GM23248 (cell line): ENCODE measurements around the gene BRK1. TPM values are rescaled to one million over a fixed set of nuclear protein-coding genes. Genes with fewer than 3 reads are reported as not detected.
"Not testable (repeated sequence)": the region's sequence is repeated elsewhere in the genome, so short reads cannot be mapped to it uniquely, and the experiment has no call there.

ENCODE experiments used
- DNase-seq: peaks from one replicate; pipeline ENCODE4 v3.0.0-alpha.2; 2015
- H2AFZ ChIP-seq: fragments of 200-600 bp; sonication (generic); 2 replicates; pipeline ENCODE4 v1.6.1; 2016; ENCODE audit warnings: antibody characterized with exemption
- H3F3A ChIP-seq: fragments of 200-600 bp; sonication (generic); 2 replicates; pipeline ENCODE4 v1.6.1; 2016; ENCODE audit warnings: mild to moderate bottlenecking, antibody characterized with exemption, mixed run types; ENCODE audit not compliant: insufficient read depth
- H3K27ac ChIP-seq: fragments of 200-600 bp; sonication (generic); 2 replicates; pipeline ENCODE4 v1.5.1; 2016; ENCODE audit warnings: mild to moderate bottlenecking
- H3K27me3 ChIP-seq: fragments of 200-600 bp; sonication (generic); replicated peaks from 2 replicates; pipeline ENCODE4 v1.6.1; 2016; ENCODE audit warnings: mild to moderate bottlenecking; ENCODE audit not compliant: insufficient read depth
- H3K36me3 ChIP-seq: fragments of 200-600 bp; sonication (generic); 2 replicates; pipeline ENCODE4 v1.6.1; 2016; ENCODE audit warnings: low read depth, mild to moderate bottlenecking
- H3K4me1 ChIP-seq: fragments of 200-600 bp; sonication (generic); 2 replicates; pipeline ENCODE4 v1.6.1; 2016; ENCODE audit warnings: mild to moderate bottlenecking; ENCODE audit not compliant: insufficient read depth
- H3K4me2 ChIP-seq: fragments of 200-600 bp; sonication (generic); one replicate; pipeline ENCODE4 v1.6.1; 2016; ENCODE audit warnings: mild to moderate bottlenecking; ENCODE audit not compliant: unreplicated experiment
- H3K4me3 ChIP-seq: fragments of 200-600 bp; sonication (generic); 2 replicates; pipeline ENCODE4 v1.5.1; 2016; ENCODE audit warnings: mild to moderate bottlenecking
- H3K79me2 ChIP-seq: fragments of 200-600 bp; sonication (generic); 2 replicates; pipeline ENCODE4 v1.6.1; 2016; ENCODE audit warnings: mild to moderate bottlenecking; ENCODE audit not compliant: insufficient read depth
- H3K9ac ChIP-seq: fragments of 200-600 bp; sonication (generic); 2 replicates; pipeline ENCODE4 v1.6.1; 2016; ENCODE audit warnings: mild to moderate bottlenecking
- H3K9me2 ChIP-seq: fragments of 200-600 bp; sonication (generic); 2 replicates; pipeline ENCODE4 v1.6.1; 2016; ENCODE audit warnings: mixed run types, mild to moderate bottlenecking, moderate library complexity; ENCODE audit not compliant: insufficient read depth
- H3K9me3 ChIP-seq: fragments of 200-600 bp; sonication (generic); one replicate; pipeline ENCODE4 v1.6.1; 2017; ENCODE audit warnings: low read depth
- H4K20me1 ChIP-seq: fragments of 200-600 bp; sonication (generic); 2 replicates; pipeline ENCODE4 v1.6.0; 2016; ENCODE audit not compliant: insufficient read depth
- EZH2 ChIP-seq: fragments of 200-600 bp; sonication (generic); IDR thresholded peaks from 2 replicates; pipeline ENCODE4 v1.6.1; 2018; ENCODE audit warnings: antibody characterized with exemption, mild to moderate bottlenecking; ENCODE audit not compliant: insufficient read depth, poor library complexity, severe bottlenecking
- EZH2phosphoT487 ChIP-seq: fragments of 200-600 bp; sonication (generic); IDR thresholded peaks from 2 replicates; pipeline ENCODE4 v1.6.1; 2018; ENCODE audit warnings: antibody characterized with exemption, moderate library complexity, mild to moderate bottlenecking, low read depth; ENCODE audit not compliant: insufficient read depth
- WGBS, 2 experiments: methylation state at CpG; one replicate each; pipeline ENCODE4 v1.1.6; 2015 to 2017; ENCODE audit warnings: low lambda C conversion rate in 2 of 2, low coverage in 1 of 2; ENCODE audit errors: missing lambda C conversion rate in 2 of 2; 5-methylcytosine and 5-hydroxymethylcytosine counted together
- in situ Hi-C: fragments of 300-500 bp; cut with MboI; formaldehyde crosslinking; loops from 2 replicates; pipeline ENCODE4 v1.15.0; 2020
- polyA plus RNA-seq: library from polyadenylated mRNA; unstranded; fragments of >200 nt; fragmentation: Nextera tagmentation; extraction: Ambion mirVana; gene quantifications from 2 replicates; pipeline ENCODE4 v1.2.1, GENCODE V29; 2016
- total RNA-seq: library from RNA; depleted of rRNA; stranded (reverse); fragments of >200 nt; shearing (Covaris generic); gene quantifications from 2 replicates; pipeline ENCODE4 v1.2.3, GENCODE V29; 2014; rRNA removed

The BRK1 gene
- total and polyA plus RNA-seq, 2 experiments from 2014 or later, result 180 to 293 TPM

DNA sequence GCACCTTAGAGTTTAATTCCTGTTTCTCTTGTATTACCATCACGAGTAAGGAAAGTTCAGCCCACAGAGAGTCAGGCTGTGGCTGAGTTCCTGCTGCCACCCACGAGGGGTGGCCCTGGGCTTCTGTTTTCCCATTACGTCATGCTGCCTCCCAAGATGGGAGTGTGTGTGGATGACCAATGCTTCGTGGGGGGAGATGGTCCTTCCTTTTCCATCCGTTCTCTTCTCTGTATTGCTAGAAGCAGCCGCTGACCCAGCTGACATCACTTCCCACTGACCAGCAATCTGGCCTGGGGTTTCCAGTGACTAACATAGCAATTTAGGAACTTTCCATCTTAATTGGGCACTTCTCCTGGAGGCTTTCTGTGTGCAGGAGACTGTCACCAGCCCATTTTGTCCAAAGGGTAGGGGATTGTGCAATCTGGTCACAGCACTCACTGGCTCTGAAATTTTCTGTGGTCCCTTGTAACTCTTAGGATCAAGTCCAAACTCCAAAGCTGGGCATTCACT, 58.5 kb downstream of the BRK1 start:
- H2AFZ ChIP-seq, result no peak overlapping the region

DNA sequence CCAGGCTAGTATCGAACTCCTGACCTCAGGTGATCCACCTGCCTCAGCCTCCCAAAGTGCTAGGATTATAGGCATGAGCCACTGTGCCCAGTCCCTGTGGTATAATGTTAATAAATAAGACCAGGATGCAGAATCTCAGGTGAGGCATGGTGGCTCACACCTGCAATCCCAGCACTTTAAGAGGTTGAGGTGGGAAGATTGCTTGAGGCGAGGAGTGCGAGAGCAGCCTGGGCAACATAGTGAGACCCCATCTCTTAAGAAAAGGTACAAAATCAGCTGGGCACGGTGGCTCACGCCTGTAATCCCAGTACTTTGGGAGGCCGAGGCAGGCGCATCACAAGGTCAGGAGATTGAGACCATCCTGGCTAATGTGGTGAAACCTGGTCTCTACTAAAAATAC, 59.9 kb downstream of the BRK1 start:
- in situ Hi-C loops, H3K27me3 ChIP-seq: not testable (repeated sequence)

More for the DNA sequence above, 58.5 kb downstream of the BRK1 start:
- TF ChIP-seq EZH2 (no peak), EZH2phosphoT487 (no peak)
- peak overlapping the region; percentile 60 for H3K9ac ChIP-seq
- no peaks in the 10 kb centered on the region for H3K36me3 ChIP-seq
- 0 out of 2 replicates have a peak overlapping the region, but pooled peaks have one; percentile 10 for H3K4me3 ChIP-seq
- H3K27ac ChIP-seq, result peak overlapping the region; percentile 80
- no peaks in the 10 kb centered on the region for H3K9me3 ChIP-seq
- peak overlapping the region; percentile 8 for H3K4me2 ChIP-seq
- H4K20me1 ChIP-seq, result no peaks in the 10 kb centered on the region
- 2 to 4% methylated on average over 6 of the region's 6 CpGs for WGBS, 2 experiments
- H3F3A ChIP-seq, result peaks cover 14% of the 10 kb centered on the region
- no peaks in the 10 kb centered on the region for H3K27me3 ChIP-seq
- H3K79me2 ChIP-seq, result no peaks in the 10 kb centered on the region
- DNase-seq, result peak; percentile 97
- H3K4me1 ChIP-seq, result peaks cover 13% of the 10 kb centered on the region
- in situ Hi-C loops, result no loop called here
- no peaks in the 10 kb centered on the region for H3K9me2 ChIP-seq

DNA sequence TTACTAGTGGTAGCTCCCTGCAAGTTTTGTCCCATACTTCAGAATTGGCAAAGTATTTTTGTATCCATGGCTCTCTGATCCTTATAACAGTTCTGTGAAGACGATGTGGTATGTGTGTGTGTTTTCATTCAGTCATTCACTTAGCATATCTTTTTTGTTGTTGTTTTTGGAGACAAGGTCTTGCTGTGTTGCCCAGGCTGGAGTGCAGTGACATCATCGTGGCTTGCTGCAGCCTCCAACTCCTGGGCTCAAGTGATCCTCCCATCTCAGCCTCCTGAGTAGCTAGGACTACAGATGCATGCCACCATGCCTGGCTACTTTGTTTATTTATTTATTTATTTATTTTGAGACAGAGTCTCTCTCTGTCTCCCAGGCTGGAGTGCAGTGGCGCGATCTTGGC, 60.7 kb downstream of the BRK1 start:
- H4K20me1 ChIP-seq, H3K36me3 ChIP-seq, H3K27ac ChIP-seq, in situ Hi-C loops, H3K4me3 ChIP-seq, H3K4me2 ChIP-seq, H3K9me2 ChIP-seq, H3K27me3 ChIP-seq, DNase-seq, H3K9ac ChIP-seq, H2AFZ ChIP-seq, H3K79me2 ChIP-seq, H3K9me3 ChIP-seq: not testable (repeated sequence)
- Histone ChIP-seq H3F3A (peaks cover 14% of the 10 kb centered on the region), H3K4me1 (peaks cover 13% of the 10 kb centered on the region)
- 70 to 100% methylated on average over 3 to 4 of the region's 4 CpGs for WGBS, 2 experiments

More for the DNA sequence above, 59.9 kb downstream of the BRK1 start:
- H3K4me1 ChIP-seq, result peaks cover 13% of the 10 kb centered on the region
- not testable (repeated sequence) for H3K9me3 ChIP-seq, H2AFZ ChIP-seq, H3K36me3 ChIP-seq, H3K79me2 ChIP-seq, H3K9ac ChIP-seq, H4K20me1 ChIP-seq, H3K4me2 ChIP-seq, H3K27ac ChIP-seq, DNase-seq, H3K4me3 ChIP-seq, H3K9me2 ChIP-seq
- WGBS, 2 experiments, result 97 to 98% methylated on average over 7 of the region's 7 CpGs
- H3F3A ChIP-seq, result peaks cover 14% of the 10 kb centered on the region

Other genes starting within 250 kb of the BRK1 start
- gene CIDEC, start 235.4 kb upstream of the BRK1 start, total RNA-seq, result not detected in 2 replicates
- not detected in 2 replicates for gene CIDEC, start 235.4 kb upstream of the BRK1 start, polyA plus RNA-seq
- gene JAGN1, start 225.1 kb upstream of the BRK1 start, total RNA-seq, result 32.9 and 35.7 TPM in 2 replicates
- gene JAGN1, start 225.1 kb upstream of the BRK1 start, polyA plus RNA-seq, result 45.3 and 46.8 TPM in 2 replicates
- 0.51 and 5.5 TPM in 2 replicates for gene IL17RE, start 212.8 kb upstream of the BRK1 start, total RNA-seq
- gene IL17RE, start 212.8 kb upstream of the BRK1 start, polyA plus RNA-seq, result 0.24 and 0.27 TPM in 2 replicates
- 41.8 and 49.4 TPM in 2 replicates for gene IL17RC, start 198.6 kb upstream of the BRK1 start, total RNA-seq
- 20.5 and 25.3 TPM in 2 replicates for gene IL17RC, start 198.6 kb upstream of the BRK1 start, polyA plus RNA-seq
- gene CRELD1, start 181.8 kb upstream of the BRK1 start, total RNA-seq, result 18.2 and 29.5 TPM in 2 replicates
- gene CRELD1, start 181.8 kb upstream of the BRK1 start, polyA plus RNA-seq, result 19.2 and 19.9 TPM in 2 replicates
- 2.9 and 7.5 TPM in 2 replicates for gene PRRT3, start 163.3 kb upstream of the BRK1 start, total RNA-seq
- 4.3 and 4.5 TPM in 2 replicates for gene PRRT3, start 163.3 kb upstream of the BRK1 start, polyA plus RNA-seq
- gene EMC3, start 128.8 kb upstream of the BRK1 start, total RNA-seq, result 44.3 and 130 TPM in 2 replicates
- gene EMC3, start 128.8 kb upstream of the BRK1 start, polyA plus RNA-seq, result 139 and 154 TPM in 2 replicates
- gene FANCD2, start 89.2 kb upstream of the BRK1 start, total RNA-seq, result 6.1 and 7.0 TPM in 2 replicates
- 3.8 and 4.4 TPM in 2 replicates for gene FANCD2, start 89.2 kb upstream of the BRK1 start, polyA plus RNA-seq
- not detected in 2 replicates for gene FANCD2OS, start 7.4 kb upstream of the BRK1 start, total RNA-seq
- not detected in 2 replicates for gene FANCD2OS, start 7.4 kb upstream of the BRK1 start, polyA plus RNA-seq
- 35.2 and 42.7 TPM in 2 replicates for gene VHL, start 26.1 kb downstream of the BRK1 start, total RNA-seq
- gene VHL, start 26.1 kb downstream of the BRK1 start, polyA plus RNA-seq, result 16.2 and 17.7 TPM in 2 replicates
- 0.89 and 2.1 TPM in 2 replicates for gene IRAK2, start 49.2 kb downstream of the BRK1 start, total RNA-seq
- gene IRAK2, start 49.2 kb downstream of the BRK1 start, polyA plus RNA-seq, result 1.1 TPM in 2 replicates
- gene TATDN2, start 132.8 kb downstream of the BRK1 start, total RNA-seq, result 8.4 and 10.1 TPM in 2 replicates
- gene TATDN2, start 132.8 kb downstream of the BRK1 start, polyA plus RNA-seq, result 4.6 and 4.9 TPM in 2 replicates
- gene GHRL, start 177.3 kb downstream of the BRK1 start, total RNA-seq, result not detected in 2 replicates
- gene GHRL, start 177.3 kb downstream of the BRK1 start, polyA plus RNA-seq, result 0.71 TPM in 1 of 2 replicates, not detected in the other
- gene SEC13, start 205.4 kb downstream of the BRK1 start, total RNA-seq, result 190 and 219 TPM in 2 replicates
- 304 and 307 TPM in 2 replicates for gene SEC13, start 205.4 kb downstream of the BRK1 start, polyA plus RNA-seq